Lung microvascular endothelial cell (primary cell): ENCODE measurements around the gene NFATC1. TPM values are rescaled to one million over a fixed set of nuclear protein-coding genes. Genes with fewer than 3 reads are reported as not detected.
A peak's percentile ranks its signal among the peaks of the same experiment; 100 is the strongest.

Source experiments
- DNase-seq, 2 donors: peaks; one replicate each; pipeline versions ENCODE4 v3.0.0 to v3.0.0-alpha.2; 2010; ENCODE audit warnings: low read depth in 2 of 2
- total RNA-seq: library from RNA; depleted of rRNA; stranded (reverse); fragments of >200 nt; gene quantifications from 2 replicates; pipeline ENCODE4 v1.2.1, GENCODE V29; 2014

Gene NFATC1
- total RNA-seq = 6.5 and 20.8 TPM in 2 replicates

DNA sequence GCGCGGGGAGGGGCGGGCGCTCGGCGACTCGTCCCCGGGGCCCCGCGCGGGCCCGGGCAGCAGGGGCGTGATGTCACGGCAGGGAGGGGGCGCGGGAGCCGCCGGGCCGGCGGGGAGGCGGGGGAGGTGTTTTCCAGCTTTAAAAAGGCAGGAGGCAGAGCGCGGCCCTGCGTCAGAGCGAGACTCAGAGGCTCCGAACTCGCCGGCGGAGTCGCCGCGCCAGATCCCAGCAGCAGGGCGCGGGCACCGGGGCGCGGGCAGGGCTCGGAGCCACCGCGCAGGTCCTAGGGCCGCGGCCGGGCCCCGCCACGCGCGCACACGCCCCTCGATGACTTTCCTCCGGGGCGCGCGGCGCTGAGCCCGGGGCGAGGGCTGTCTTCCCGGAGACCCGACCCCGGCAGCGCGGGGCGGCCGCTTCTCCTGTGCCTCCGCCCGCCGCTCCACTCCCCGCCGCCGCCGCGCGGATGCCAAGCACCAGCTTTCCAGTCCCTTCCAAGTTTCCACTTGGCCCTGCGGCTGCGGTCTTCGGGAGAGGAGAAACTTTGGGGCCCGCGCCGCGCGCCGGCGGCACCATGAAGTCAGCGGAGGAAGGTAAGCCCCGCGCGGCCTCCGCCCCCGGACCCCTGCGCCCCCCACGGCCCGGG is at the start of gene NFATC1:
Gene NFATC1, plus strand, starts transcription at position 170 of the 644 bp plus-strand sequence. Its CDS starts 295 bp downstream, at position 465.
- peak; percentile 81 to 95 for DNase-seq

DNA sequence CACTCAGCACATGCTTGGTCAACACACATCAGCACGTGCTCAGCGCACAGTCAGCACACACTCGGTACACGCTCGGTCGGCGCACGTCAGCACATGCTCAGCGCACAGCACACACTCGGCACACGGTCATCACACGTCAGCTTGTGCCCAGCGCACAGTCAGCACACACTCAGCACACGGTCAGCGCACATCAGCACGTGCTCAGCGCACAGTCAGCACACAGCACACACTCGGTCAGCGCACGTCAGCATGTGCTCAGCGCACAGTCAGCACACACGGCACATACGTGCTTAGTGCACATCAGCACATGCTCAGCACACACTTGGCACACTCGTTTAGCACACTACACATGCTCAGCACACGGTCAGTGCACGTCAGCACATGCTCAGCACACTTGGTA is 49.7 kb upstream of the NFATC1 start:
- DNase-seq = no peak

DNA sequence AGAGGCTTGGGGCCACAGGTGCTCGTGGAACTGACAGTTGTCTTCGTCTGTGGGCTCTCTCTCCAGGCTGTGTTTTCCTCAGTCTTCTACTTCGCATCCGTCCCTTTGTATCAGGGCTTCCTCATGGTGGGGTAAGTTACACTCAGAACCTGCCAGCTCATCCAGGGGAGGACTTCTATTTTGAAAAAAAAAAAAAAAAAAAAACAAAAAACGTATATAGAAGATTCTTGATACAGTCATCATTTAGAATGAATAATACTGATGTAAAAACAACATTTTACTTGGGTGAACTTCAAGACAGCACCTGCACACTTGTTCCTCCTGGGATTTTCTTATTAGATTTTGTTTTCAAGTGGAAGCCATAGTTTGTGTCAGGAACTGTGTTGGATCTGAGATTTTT is 47.7 kb upstream of the NFATC1 start:
- DNase-seq = no peak

DNA sequence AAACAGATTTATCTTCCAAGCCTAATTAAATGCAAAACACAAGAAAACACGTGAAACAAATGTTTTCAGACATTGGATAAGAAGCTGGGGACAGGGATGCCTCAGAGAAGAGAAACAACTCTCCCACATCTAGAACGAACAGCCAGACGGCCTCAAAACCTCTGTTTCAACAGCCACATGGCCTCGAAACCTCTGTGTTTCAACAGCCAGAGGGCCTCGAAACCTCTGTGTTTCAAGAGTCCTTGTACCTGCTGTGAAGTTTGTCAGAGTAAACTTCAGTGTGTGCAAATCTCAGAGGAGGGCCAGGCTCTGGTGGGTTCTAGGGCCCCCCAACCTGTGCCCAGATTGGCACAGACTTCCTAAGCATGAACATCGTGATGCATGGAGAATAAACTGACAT is 43.3 kb upstream of the NFATC1 start:
- no peak for DNase-seq

DNA sequence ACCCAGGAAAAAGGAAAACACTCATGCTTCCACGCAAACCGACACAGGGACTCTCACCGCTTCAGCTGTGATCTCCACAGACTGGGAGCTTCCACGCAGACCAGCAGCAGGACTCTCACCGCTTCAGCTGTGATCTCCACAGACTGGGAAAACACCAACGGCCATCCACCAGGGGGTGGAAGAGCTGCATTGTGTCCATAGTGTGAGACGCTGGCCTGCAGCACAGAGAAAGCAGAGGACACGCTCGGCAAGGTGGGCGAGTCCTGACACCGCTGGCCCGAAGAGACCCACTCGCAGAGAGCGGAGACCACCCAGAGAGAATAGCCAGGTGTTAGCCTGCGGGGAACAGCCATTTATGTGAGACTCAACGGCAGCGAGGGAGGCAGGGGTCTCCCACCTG is 42.5 kb upstream of the NFATC1 start:
- peak; percentile 15 to 48 for DNase-seq

DNA sequence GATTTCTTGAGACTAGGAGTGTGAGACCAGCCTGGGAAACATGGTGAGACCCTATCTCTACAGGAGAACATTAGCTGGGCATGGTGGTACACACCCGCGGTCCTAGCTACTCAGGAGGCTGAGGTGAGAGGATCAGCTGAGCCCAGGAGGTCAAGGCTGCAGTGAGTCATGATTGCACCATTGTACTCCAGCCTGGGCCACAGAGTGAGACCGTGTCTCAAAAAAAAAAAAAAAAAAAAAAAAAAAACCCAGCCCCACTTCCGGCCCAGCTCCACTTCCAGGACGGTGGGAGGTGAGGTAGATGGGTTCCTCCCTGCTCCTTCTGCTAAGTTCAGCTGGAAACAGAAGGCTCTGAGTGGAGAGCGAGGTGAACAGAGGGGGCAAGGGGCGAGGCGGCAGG is 41.4 kb upstream of the NFATC1 start:
- DNase-seq = no peak

DNA sequence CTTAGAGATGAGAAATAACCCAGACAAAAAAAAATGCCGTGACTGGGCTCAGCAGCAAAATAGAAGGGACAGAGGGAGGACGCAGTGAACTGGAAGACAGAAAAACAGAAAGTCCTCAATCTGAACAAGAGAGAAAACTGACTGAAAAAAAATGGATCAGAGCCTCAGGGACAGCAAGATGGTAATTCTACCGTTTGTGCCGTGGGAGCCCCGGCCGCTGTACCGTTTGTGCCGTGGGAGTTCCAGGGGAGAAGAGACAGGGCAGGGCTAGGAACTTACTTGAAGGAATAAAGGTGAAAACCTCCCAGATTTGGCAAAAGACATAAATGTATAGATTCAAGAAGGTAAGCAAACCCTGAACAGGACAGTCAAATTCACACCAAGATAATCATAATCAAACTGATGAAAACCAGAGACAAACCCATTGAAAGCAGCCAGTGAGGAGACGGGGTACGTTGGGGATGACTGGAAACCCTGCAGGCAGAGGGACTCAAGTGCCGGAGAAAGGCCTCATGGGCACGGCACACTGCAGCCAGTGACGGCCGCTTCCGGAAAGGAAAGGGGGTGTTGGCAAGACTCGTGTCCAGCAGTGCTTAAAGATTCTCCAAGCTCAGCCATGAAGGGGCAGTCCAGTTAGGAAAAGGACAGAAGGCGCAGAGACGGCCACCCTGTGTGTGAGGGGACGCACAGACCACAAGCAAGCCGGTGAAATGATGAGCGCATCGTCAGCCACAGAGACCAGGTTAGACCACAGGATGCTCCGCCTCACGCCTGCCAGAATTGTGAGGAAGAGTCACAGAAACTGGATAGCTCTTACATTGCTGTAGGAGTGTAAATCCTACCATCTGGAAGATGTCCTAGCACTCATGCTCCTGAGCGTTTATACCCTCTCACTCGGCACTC is 40.0 kb upstream of the NFATC1 start:
- DNase-seq = no peak

DNA sequence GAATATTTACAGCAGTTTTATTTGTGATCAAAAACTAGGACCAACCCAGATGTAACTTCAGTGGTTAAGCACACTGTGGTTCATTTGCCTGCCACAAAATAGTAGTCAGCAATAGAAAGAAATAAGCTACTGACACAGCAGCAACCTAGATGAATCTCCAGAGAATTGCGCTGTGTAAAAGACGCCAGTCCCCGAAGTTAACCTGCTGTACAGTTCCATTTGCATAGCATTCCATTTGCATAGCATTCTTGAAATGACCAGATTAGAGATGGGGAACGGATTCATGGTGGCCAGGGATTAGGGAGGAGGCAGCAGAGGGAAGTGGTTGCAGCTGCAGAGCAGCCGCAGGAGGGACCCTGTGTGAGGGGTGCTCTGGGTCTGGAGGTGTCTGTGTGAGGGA is 39.3 kb upstream of the NFATC1 start:
- no peak for DNase-seq

DNA sequence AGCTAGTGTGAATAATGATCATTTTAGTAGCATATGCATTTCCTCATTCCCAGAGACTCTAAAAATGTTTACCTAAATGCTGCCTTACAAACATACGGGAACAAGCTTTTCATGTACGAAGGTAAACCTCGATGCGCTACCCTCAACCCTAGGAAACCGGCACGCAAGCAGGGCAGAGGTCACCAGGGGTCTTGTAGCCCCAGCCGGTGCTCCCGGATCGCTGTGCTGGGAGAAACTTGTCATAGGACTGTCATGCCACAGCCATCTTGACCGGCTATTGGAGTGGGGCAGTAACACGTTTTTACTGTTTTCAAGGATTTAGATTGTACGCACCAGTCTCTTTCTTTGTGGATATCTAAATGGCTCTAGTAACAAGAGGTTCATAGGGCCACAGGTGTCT is 34.8 kb upstream of the NFATC1 start:
- no peak for DNase-seq

DNA sequence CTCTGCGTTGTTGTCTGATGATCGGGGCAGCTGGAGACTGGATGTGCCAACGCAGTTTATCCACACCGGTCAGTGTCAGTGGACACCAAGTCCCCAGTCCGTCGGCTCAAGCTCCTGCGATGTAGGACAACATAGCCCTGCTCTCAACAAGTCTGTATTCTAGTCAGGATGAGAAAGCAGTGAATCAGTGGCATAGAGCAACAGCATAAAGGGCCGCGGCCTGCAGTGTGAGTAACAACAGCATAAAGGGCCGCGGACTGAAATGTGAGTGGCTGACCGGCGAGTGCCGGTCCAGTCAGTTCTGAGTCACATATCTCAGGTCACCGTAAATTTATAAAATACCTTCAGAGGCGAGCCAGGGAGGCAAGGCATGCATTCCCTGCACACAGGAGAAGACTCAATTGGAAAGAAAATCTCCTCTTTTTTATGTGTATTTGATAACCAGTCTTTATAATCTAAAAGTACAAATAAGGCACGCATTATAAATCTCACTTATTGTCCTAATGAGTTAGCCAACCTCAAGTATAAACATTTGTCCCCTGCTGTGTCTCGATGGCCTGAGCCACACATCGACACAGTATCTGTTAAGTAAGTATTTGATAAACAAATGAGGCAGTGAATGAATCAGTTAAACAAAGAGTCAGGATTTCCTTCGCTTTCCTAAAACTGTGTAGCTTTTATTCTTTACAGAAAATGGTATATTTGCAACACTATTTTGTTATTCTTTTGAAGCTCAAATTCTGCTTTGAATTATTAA is 33.8 kb upstream of the NFATC1 start:
- peak in 1 of 2 donors; percentile 40 for DNase-seq

DNA sequence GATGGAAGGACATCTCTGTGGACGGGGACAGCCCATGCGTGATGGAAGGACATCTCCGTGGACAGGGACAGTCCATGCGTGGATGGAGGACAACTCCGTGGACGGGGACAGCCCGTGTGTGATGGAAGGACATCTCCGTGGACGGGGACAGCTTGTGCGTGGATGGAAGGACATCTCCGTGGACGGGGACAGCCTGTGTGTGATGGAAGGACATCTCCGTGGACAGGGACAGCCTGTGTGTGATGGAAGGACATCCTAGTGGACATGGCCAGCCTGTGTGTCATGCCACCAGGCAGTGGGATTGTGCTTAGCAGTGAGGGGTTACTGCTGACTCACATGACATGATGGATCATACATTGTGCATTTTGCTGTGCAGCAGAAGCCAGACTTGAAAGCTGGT is 30.0 kb upstream of the NFATC1 start:
- DNase-seq = no peak

DNA sequence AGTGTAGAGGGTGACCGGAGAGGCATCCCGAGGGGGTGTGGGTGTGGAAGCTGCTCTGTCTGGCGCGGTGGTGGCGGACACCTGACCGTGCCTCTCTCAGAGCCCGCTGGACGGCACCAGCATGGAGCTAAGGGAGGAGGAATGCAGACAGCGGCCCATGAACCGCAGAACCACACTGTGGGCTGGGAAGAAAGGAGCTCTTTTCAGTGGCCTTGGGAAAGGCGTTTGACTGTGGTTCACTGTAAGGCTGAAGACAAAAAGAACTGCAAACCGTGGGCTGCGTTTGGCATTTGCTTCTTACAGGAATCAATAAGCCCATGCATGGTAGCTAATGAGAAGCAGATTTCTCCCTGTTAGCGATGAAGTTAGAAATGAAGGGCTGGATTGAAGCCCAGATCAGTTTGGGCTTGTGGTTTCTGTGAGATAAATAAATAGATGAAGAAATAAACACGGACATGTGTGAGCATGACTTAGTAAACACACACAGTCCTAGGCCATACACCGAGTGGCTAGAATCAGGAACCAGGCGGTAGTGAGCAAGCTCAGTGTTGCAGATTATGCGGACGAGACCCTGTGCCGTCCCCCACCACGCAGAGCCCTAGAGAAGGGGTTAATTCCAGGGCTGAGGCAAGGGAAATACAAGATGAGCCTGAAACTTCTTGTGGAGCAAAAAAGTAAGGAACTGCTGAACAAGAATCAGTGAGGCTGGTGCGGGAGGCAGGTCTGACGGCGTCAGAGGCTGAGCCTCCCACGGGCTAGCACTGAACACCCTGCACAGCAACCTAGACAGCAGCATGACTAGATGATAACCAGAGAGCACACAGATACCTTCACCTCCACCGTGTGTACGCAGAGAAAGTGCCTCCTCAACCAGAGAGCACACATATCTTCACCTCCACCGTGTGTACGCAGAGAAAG is 29.3 kb upstream of the NFATC1 start:
- no peak for DNase-seq

DNA sequence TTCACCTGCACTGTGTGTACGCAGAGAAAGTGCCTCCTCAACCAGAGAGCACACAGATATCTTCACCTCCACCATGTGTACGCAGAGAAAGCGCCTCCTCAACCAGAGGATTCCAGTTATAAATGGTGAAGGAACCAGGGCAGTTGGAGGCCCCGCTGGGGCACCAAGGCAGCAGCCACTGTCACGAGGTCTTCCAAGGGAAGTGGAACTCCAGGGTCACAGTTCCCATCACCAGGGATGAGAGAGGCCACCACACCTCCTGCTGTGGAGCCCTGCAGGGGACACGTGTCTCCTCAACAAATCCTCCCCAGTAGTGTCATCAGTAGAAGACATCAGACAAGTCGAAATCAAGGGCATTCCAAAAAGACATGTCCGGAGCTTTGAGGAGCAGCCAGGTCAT is 28.2 kb upstream of the NFATC1 start:
- DNase-seq = no peak

DNA sequence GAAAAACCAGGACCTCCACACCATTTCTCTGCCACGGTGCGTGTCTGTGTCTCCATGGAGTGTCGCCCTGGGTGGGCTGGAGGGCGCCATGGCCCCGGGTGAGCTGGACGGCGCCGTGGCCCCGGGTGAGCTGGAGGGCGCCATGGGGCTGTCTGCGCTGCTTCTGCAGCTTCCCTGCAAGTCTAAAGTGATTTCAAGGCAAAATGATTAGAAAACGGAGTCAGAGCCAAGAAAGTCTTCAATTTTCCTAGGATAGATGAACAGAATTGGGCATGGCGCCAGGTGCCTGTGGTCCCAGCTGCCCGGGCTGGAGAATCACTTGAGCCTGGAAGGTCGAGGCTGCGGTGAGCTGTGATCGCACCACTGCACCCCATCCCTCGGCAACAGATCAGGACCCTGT is 27.7 kb upstream of the NFATC1 start:
- no peak for DNase-seq

DNA sequence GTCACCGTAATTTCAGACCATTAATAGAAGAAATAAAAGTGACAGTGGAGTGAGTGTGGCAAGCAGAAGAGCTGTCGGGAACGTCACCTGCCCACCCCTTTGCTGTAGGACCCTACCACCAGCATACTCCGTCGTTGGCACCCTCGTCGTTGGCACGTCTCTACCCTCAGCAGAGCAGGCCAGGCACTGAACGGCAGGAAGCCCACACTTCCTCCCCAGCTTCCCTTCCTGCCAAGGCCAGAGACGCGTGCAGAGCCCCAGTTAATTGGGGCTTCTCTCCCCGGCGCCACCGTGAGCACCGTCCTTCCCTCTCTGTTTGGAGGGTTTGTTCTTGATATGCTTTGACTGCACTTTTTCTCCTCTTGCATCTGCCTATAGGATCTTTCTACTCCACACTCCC is 27.0 kb upstream of the NFATC1 start:
- DNase-seq = peak; percentile 49 to 55

DNA sequence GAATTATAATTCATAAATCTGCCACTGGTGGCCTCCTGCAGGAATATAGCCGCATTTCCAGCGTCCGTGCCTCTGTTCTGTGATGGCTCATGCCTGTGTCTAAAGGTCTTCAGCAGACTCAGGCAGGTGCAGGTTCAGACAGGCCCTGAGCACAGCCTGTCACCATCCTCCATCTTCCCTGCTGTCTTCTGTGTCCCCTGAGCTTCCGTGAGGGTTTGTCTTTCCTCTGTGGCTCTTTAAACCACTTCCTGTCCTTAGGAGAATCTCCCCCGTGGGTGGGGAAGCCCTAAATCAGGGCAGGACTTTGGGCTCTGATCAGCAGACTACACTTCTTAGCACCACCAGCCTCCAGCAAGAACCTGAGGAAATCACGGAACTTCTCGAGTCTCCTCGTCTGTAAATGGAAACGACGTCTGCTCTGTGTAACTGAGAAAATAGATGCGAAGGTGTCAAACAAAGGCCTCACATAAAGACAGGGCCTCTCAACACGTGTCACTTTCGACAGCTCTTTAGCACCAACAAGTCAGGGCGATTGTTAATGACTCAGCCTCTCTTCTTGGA is 24.1 kb upstream of the NFATC1 start:
- DNase-seq = no peak

DNA sequence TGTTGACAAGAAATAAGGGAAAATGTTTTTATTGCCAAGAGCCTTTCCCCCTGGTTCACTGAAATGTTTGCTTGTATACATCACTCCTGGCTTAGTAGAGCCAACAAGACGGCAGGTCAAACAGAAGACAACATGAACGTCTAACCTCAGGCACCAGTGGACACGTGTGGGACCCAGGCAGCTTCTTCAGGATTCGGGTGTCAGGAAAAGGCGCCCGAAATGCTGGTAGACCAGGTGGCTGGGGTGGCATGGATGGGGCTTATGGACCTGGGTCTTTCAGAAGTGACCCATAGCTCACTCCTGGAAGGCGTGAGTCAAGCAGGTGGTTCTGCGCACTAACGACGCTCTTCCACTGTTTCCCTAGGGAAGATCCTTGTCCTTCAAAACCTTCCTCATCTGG is 23.3 kb upstream of the NFATC1 start:
- DNase-seq = no peak

DNA sequence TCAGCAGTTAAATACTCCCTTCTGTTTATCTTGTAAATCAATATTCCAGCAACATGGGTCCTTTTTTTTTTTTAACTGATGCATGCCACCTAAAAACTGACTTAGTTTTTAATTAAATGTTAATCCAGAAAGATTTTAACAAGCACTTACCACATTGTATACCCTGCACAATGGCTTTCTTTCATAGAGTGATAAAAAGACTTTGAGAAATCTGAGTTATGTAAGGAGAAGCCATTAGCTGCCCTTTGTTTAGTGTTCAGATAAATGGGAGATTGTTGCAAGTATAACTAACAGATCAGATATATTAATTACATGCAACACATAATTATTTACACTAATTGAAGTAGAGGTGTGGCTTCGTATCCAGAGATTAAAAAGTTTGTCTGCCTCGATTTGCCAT is 22.7 kb upstream of the NFATC1 start:
- DNase-seq = no peak

DNA sequence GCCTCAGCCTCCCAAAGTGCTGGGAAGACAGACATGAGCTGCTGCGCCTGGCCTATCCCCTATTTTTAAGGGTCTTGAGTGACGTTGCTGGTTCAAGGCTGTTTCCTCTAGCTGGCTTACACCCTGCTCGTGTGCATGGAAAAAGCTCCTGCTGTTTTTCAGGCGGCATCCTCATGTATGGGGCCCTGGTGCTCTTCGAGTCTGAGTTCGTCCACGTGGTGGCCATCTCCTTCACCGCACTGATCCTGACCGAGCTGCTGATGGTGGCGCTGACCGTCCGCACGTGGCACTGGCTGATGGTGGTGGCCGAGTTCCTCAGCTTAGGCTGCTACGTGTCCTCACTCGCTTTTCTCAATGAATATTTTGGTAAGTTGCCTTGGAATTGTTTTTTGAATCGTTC is 22.0 kb upstream of the NFATC1 start:
- no peak for DNase-seq

DNA sequence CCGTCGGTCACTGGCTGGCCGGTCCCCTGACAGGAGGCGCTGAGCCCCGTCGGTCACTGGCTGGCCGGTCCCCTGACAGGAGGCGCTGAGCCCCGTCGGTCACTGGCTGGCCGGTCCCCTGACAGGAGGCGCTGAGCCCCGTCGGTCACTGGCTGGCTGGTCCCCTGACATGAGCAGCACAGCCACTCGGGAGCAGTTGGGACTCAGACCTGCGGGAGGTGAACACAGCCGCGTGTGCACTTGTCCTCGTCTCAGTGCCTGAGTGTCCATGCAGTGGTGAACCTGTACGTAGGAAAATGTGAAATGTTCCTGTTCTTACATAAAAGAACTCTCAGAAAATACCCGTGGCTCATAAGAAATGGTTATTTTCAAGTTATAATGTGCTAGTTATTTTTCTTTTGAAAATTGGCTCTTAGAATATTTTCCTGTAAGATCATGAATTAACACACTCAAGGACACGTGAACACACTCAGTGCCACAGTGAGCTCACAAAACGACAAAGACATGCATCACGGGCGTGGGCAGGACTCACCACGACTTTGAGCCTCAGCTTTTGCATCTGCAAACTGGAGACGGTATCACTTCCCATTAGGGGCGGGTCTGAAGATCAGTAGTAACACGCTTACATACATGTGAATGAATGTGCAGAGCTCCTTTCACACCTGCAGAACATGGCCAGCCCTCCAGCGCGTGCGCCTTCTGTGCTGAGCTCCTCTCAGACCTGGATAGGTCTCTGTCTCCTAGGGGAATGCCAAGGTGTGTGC is 21.1 kb upstream of the NFATC1 start:
- DNase-seq = no peak
